ENCODE data around the gene OBSL1. TPM values are rescaled to one million over a fixed set of nuclear protein-coding genes. Genes with fewer than 3 reads are reported as not detected.

The OBSL1 gene
- total RNA-seq, 4 donors from 2014 or later: 33.2 to 75.7 (median 43.7) TPM

GRCh38 chr2:219538504-219538951 lies 32.8 kb downstream of the OBSL1 start:
- no peak for DNase-seq (ENCODE audit: low spot score in 2 of 2)
- no peak overlapping the region for H3K4me3 ChIP-seq
- TF ChIP-seq CTCF (IDR thresholded peaks at IDR 0.05): no peak
- TF ChIP-seq POLR2A (IDR thresholded peaks at IDR 0.05): no peak
- TF ChIP-seq EP300 (IDR thresholded peaks at IDR 0.05): no peak
- no peak for TF ChIP-seq POLR2AphosphoS5 (IDR thresholded peaks at IDR 0.05)
- no peaks in the 10 kb centered on the region for H3K9me3 ChIP-seq
- no peak overlapping the region for H3K27ac ChIP-seq
- H3K36me3 ChIP-seq: peaks cover 24% of the 10 kb centered on the region
- H3K27me3 ChIP-seq: no peaks in the 10 kb centered on the region
- WGBS: 73% methylated on average over 5 of the region's 6 CpGs
- peaks cover 27% of the 10 kb centered on the region for H3K4me1 ChIP-seq

- WGBS: 50% methylated on average over 11 of the region's 15 CpGs
- no peak overlapping the region for H3K4me3 ChIP-seq
- TF ChIP-seq CTCF (IDR thresholded peaks at IDR 0.05) (no peak), POLR2AphosphoS5 (IDR thresholded peaks at IDR 0.05) (no peak), POLR2A (IDR thresholded peaks at IDR 0.05) (no peak), EP300 (IDR thresholded peaks at IDR 0.05) (no peak)
- peaks cover 24% of the 10 kb centered on the region for H3K36me3 ChIP-seq
- no peak for DNase-seq (ENCODE audit: low spot score in 2 of 2)
- peaks cover 25% of the 10 kb centered on the region for H3K4me1 ChIP-seq
- H3K27me3 ChIP-seq: no peaks in the 10 kb centered on the region
- no peak overlapping the region for H3K27ac ChIP-seq
- no peaks in the 10 kb centered on the region for H3K9me3 ChIP-seq
Observed at GRCh38 chr2:219537657-219538488, 33.5 kb downstream of the OBSL1 start.

GRCh38 chr2:219536967-219537366 lies 34.4 kb downstream of the OBSL1 start:
- Histone ChIP-seq H3K4me3 (no peak overlapping the region), H3K36me3 (peaks cover 24% of the 10 kb centered on the region), H3K27me3 (peaks cover 4% of the 10 kb centered on the region), H3K9me3 (no peaks in the 10 kb centered on the region), H3K4me1 (peaks cover 16% of the 10 kb centered on the region), H3K27ac (no peak overlapping the region)
- 75% methylated on average over 4 of the region's 9 CpGs for WGBS
- TF ChIP-seq POLR2A (IDR thresholded peaks at IDR 0.05) (no peak), EP300 (IDR thresholded peaks at IDR 0.05) (no peak)
- no peak for DNase-seq (ENCODE audit: low spot score in 2 of 2)

- Histone ChIP-seq H3K27me3 (peaks cover 10% of the 10 kb centered on the region), H3K27ac (no peak overlapping the region), H3K9me3 (no peaks in the 10 kb centered on the region), H3K36me3 (peaks cover 24% of the 10 kb centered on the region), H3K4me1 (peaks cover 11% of the 10 kb centered on the region), H3K4me3 (no peak overlapping the region)
- 85% methylated on average over 16 of the region's 16 CpGs for WGBS
- no peak for DNase-seq (ENCODE audit: low spot score in 2 of 2)
- TF ChIP-seq CTCF (IDR thresholded peaks at IDR 0.05) (no peak), EP300 (IDR thresholded peaks at IDR 0.05) (no peak), POLR2A (IDR thresholded peaks at IDR 0.05) (no peak), POLR2AphosphoS5 (IDR thresholded peaks at IDR 0.05) (no peak)
Observed at GRCh38 chr2:219536425-219536824, 34.9 kb downstream of the OBSL1 start.

- no peaks in the 10 kb centered on the region for H3K9me3 ChIP-seq
- no peak overlapping the region for H3K27ac ChIP-seq
- peaks cover 14% of the 10 kb centered on the region for H3K4me1 ChIP-seq
- H3K4me3 ChIP-seq: no peak overlapping the region
- WGBS: 84% methylated on average over 6 of the region's 6 CpGs
- TF ChIP-seq EP300 (IDR thresholded peaks at IDR 0.05) (no peak), CTCF (IDR thresholded peaks at IDR 0.05) (no peak), POLR2A (IDR thresholded peaks at IDR 0.05) (no peak), POLR2AphosphoS5 (IDR thresholded peaks at IDR 0.05) (no peak)
- peaks cover 5% of the 10 kb centered on the region for H3K36me3 ChIP-seq
- DNase-seq (ENCODE audit: low spot score in 2 of 2): no peak
- peaks cover 23% of the 10 kb centered on the region for H3K27me3 ChIP-seq
Observed at GRCh38 chr2:219533930-219534661, 37.2 kb downstream of the OBSL1 start.

Data from suprapubic skin (tissue), 4 donors.